ENCODE measurements around the gene PCMT1.
"Not testable (repeated sequence)": the region's sequence is repeated elsewhere in the genome, so short reads cannot be mapped to it uniquely, and the experiment has no call there.

The PCMT1 gene

DNA sequence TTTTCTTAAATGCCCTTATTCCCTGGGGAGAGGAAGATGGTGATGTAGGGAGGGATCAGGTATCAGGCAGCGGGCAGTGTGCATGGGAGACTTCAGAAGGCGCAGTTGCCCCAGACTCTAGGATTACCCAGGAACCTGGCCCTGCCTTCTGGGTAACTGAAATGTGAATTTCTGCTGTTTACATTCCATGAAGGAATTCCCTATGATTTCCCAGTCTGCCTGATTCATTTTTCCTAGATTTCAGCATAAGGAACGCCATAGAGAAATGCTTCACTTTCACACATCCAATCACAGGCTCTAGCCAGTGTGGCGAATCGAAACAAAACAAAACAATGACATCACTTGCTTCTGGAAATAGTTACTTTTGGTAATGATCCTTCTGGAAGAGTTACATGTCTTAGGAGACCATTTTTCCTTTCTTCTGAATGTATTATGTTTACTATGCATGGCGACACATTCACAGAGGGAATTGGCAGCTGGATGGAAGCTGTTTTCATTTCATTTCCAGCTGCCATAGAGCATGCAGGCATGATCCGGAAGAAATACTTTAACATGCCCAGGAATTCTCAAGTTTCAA, 81.3 kb downstream of the PCMT1 start:
- no peak overlapping the region for H3K27ac Mint-ChIP-seq
- H3K4me3 Mint-ChIP-seq = no peak overlapping the region
- H3K9me3 Mint-ChIP-seq = no peaks in the 10 kb centered on the region
- H3K27me3 Mint-ChIP-seq = no peaks in the 10 kb centered on the region
- H3K36me3 Mint-ChIP-seq = no peaks in the 10 kb centered on the region
- peaks cover 4% of the 10 kb centered on the region for H3K4me1 Mint-ChIP-seq

DNA sequence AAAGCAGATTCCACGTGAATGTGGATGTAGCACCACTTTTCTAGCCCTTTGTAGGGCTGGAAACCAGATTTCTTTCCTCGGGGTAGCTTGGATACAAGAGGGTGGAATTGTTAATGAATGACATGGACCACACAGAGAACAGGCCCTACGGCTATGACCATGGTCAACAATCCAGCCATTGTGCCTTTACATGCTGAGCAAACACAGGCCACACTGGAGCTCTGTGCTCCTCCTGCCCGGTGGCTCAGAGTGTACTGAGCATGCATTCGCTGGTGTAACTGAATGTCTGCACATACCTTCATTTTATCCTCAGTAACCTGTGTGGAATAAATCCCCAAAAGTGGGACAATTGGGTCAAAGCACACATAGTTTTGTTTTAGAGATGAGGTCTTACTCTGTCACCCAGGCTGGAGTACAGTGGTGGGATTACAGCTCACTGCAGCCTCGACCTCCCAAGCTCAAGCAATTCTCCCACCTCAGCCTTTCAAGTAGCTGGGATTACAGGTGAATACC, 81.8 kb downstream of the PCMT1 start:
- Mint-ChIP-seq H3K9me3 (no peaks in the 10 kb centered on the region), H3K27ac (no peak overlapping the region), H3K36me3 (no peaks in the 10 kb centered on the region), H3K4me3 (no peak overlapping the region), H3K4me1 (peaks cover 4% of the 10 kb centered on the region), H3K27me3 (no peaks in the 10 kb centered on the region)

DNA sequence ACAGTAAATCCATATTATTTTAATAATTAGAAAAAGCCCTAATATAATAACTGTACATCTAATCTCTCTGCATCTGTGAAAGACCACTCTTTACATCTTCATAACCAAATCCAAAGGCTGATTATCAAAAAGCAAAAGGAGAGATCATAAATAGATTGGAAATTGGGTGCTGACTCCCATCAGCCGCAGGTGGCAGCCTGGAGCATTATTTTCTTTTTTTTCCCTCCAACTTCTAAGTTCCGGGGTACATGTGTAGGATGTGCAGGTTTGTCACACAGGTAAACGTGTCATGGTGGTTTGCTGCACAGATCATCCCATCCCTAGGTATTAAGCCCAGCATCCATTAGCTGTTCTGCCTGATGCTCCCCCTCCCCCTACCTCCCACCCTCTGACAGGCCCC, 84.1 kb downstream of the PCMT1 start:
- H3K36me3 Mint-ChIP-seq = no peaks in the 10 kb centered on the region
- H3K4me1 Mint-ChIP-seq = peaks cover 4% of the 10 kb centered on the region
- no peak overlapping the region for H3K27ac Mint-ChIP-seq
- no peak overlapping the region for H3K4me3 Mint-ChIP-seq
- no peaks in the 10 kb centered on the region for H3K9me3 Mint-ChIP-seq
- H3K27me3 Mint-ChIP-seq = no peaks in the 10 kb centered on the region

DNA sequence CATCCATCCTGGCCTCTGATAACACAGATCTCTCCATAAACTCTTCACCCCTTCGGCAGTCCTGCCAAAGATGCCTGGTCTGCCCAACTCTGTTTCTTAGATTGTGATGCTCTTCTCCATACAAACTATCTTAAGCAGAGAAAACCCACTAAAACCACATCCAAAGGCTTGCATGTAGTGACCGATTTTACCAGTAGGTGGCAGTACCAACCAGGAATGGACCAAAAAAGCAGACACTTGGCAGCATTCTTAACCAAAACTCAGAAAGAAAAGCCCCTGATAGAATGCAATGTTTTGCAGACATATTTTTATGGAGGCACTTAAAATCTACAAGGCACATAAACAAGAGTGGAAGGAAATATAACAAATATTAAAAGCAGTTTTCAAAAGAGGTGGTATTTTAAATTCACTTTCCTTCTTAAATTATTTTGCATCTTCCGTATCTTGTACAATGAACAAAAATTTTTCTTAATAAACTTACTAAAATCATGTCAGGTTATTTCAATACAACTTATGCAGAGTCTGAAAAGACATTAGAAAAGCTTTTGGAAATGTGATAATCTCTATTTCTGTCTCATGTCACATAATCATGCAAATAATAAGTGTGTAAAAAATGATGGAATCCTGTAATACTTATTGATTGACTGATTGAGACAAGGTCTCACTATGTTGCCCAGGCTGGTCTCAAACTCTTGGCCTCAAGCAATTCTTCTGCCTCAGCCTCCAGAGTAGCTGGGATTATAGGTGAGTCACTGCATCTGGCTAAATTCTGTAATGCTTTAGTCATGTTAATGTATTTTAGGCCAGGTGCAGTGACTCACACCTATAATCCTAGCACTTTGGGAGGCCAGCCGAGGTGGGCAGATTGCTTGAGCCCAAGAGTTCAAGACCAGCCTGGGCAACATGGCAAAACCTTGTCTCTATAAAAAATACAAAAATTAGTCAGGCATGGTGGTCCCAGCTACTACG, 85.3 kb downstream of the PCMT1 start:
- Mint-ChIP-seq H3K4me1 (peaks cover 4% of the 10 kb centered on the region), H3K4me3 (no peak overlapping the region), H3K27me3 (no peaks in the 10 kb centered on the region), H3K36me3 (no peaks in the 10 kb centered on the region), H3K27ac (no peak overlapping the region), H3K9me3 (no peaks in the 10 kb centered on the region)

DNA sequence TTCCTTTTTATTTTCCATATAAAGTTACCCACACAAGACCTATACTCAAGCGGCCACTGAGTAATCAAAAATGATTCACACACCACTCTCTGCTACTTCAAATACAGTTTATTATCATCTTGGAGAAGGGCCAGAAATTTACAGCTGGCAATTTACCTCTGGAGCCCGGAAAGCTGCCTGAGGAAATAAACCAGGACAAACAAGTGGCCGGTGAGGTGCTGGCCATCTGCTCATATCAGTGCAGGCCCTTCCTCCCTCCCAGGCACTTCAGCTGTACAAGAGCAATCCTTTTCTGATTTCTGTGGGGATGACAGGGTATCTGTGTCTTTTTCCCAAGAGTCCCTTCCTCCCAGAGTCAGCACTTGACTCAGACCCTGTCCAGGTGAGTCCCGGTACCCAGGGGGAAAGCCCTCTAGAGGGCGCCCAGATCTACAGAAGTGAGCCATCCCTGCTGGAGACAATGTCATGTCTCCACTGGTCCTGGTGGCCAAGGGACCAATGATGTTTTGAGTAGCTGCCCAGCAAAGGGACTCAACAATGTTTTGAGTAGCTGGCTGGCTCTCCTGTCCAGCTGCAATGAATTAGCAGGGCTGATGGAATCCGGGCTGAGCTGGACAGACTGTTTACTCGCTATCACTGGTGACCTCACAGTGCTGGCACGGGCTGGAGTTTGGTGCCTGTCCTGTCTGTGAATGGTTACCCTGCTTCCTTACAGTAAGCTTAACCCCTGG, 91.0 kb downstream of the PCMT1 start:
- Mint-ChIP-seq H3K27ac (no peak overlapping the region), H3K27me3 (no peaks in the 10 kb centered on the region), H3K36me3 (no peaks in the 10 kb centered on the region), H3K9me3 (no peaks in the 10 kb centered on the region), H3K4me3 (no peak overlapping the region), H3K4me1 (no peaks in the 10 kb centered on the region)

DNA sequence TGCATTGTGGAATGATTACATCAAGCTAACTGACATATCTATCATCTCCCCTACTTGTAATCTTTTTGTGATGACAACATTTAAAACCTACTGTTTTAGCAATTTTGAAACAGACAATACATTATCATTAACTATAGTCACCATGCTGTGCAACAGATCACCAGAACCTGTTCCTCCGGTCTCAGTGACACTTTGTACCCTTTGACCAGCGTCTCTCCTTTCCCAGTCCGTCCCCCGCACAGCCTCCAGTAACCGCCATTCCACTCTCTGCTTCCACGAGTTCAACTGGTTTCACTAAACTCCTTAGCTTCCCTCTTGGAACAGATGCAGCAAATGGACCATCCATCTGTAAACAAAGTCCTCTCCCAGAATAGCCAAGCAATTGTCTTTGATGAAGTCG, 92.8 kb downstream of the PCMT1 start:
- no peaks in the 10 kb centered on the region for H3K27me3 Mint-ChIP-seq
- H3K27ac Mint-ChIP-seq = no peak overlapping the region
- no peaks in the 10 kb centered on the region for H3K4me1 Mint-ChIP-seq
- no peaks in the 10 kb centered on the region for H3K9me3 Mint-ChIP-seq
- no peaks in the 10 kb centered on the region for H3K36me3 Mint-ChIP-seq
- no peak overlapping the region for H3K4me3 Mint-ChIP-seq

DNA sequence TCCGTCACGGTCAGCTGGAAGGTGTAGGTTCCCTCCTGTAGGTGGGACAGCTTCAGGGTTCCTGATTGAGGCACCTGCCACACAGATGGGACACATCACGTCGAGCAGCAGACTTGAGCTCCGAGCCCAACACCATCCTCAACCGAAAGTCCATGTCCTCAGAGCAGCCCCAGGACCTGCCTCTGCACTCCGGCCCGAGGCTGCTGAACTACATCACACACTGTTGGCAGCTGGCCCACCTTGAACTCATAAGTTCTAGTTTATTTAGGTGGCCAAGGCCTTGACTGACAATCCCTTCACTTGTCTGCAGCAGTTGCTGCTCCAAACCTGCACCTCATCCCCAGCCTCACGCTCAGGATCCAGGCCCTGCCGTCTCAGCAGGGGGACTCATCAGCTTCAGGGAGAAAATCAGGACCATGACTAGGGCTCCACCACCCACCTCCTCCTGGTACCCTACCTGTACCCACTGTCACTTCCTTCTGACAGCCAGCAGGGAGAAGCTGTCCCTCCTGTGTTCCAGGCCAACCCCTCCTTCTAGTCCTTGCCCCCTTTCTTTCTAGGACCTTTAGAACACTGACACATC, 93.6 kb downstream of the PCMT1 start:
- H3K36me3 Mint-ChIP-seq = no peaks in the 10 kb centered on the region
- no peak overlapping the region for H3K4me3 Mint-ChIP-seq
- H3K9me3 Mint-ChIP-seq = no peaks in the 10 kb centered on the region
- no peaks in the 10 kb centered on the region for H3K27me3 Mint-ChIP-seq
- no peaks in the 10 kb centered on the region for H3K4me1 Mint-ChIP-seq
- H3K27ac Mint-ChIP-seq = no peak overlapping the region

DNA sequence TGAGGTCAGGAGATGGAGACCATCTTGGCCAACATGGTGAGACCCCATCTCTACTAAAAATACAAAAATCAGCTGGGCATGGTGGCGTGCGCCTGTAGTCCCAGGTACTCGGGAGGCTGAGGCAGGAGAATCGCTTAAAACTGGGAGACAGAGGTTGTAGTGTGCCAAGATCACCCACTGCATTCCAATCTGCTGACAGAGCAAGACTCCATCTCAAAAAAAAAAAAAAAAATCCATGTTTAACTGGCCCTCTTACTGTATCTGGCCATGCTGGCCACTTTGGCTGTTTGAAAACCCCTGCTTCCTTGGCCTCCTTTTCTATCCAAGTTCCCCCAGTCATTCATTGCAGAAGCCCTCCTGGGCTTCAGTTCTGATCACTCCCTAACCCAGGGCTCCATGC, 94.5 kb downstream of the PCMT1 start:
- H3K4me1 Mint-ChIP-seq, H3K4me3 Mint-ChIP-seq, H3K27me3 Mint-ChIP-seq, H3K9me3 Mint-ChIP-seq, H3K27ac Mint-ChIP-seq, H3K36me3 Mint-ChIP-seq: not testable (repeated sequence)

DNA sequence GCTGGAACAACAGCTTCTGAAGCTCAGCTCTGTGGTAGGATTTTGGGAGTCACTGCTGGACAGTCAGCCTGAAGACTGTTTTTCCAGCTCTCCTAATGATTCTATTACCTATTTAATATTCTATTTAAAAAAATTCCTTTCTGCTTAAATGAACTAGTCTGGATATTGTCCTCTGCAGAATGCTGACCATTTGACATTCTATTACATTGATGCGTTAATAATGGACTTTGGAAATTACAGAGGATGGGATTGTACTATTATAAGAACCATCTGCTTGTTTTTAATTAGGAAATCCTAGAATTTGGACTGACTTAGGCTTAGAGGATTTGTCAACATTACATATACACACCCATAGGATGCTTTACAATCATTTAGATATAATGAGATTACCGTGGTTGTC, 94.9 kb downstream of the PCMT1 start:
- H3K36me3 Mint-ChIP-seq = no peaks in the 10 kb centered on the region
- H3K27ac Mint-ChIP-seq = no peak overlapping the region
- H3K4me1 Mint-ChIP-seq = no peaks in the 10 kb centered on the region
- no peaks in the 10 kb centered on the region for H3K9me3 Mint-ChIP-seq
- no peak overlapping the region for H3K4me3 Mint-ChIP-seq
- H3K27me3 Mint-ChIP-seq = no peaks in the 10 kb centered on the region

DNA sequence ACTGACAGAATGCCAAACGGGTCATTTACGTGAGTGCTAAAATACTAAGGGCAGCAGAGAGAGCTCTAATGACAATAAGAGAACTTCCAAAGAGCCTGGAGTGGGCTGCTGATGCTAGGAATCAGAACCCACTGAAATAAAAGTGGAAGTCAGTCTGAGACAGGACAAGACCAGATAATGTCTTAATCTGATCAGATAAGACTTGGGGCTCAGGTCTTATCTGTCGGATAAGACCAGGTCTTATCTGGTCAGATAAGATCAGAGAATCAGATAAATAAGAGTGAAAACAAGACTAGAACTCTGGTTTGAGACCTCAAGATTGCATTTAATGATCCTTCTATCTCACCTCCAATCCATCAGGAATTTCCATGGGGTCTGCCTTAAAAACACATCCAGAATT, 96.0 kb downstream of the PCMT1 start:
- no peaks in the 10 kb centered on the region for H3K36me3 Mint-ChIP-seq
- H3K27me3 Mint-ChIP-seq = no peaks in the 10 kb centered on the region
- H3K27ac Mint-ChIP-seq = no peak overlapping the region
- no peaks in the 10 kb centered on the region for H3K9me3 Mint-ChIP-seq
- no peaks in the 10 kb centered on the region for H3K4me1 Mint-ChIP-seq
- no peak overlapping the region for H3K4me3 Mint-ChIP-seq

DNA sequence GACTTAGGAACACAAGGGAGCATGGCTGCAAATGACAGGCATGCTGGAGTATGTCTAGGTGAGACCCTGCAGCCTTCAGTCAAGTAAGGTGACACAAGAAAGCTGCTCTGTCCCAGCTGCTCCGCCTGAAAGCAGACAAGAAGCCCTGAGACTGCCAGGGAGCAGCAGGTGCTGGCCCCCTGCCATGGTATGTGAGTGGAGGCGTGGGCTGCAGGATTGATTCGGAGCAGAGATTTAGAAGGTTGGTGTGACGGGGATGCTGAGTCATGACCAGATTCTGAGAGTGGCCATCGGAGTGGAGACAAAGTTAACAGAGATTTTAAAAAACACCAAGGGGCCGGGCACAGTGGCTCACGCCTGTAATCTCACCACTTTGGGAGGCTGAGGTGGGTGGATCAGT, 96.8 kb downstream of the PCMT1 start:
- no peaks in the 10 kb centered on the region for H3K36me3 Mint-ChIP-seq
- no peak overlapping the region for H3K27ac Mint-ChIP-seq
- no peak overlapping the region for H3K4me3 Mint-ChIP-seq
- H3K4me1 Mint-ChIP-seq = no peaks in the 10 kb centered on the region
- no peaks in the 10 kb centered on the region for H3K9me3 Mint-ChIP-seq
- no peaks in the 10 kb centered on the region for H3K27me3 Mint-ChIP-seq

DNA sequence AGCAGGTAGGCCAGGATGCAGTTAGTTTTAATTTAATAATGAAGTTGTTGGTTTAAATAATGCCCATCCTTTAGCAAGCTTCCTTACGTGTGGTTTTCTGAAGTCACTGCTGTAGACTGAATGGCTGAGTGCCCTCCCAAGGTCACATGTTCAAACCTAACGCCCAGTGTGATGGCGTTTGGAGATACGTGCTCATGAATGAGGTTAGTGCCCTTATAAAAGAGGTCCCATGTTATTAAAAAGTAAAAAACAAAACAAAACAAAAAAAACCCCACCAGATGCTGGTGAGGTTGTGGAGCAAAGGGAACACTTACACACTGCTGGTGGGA, 98.4 kb downstream of the PCMT1 start:
- H3K36me3 Mint-ChIP-seq = no peaks in the 10 kb centered on the region
- H3K27me3 Mint-ChIP-seq = no peaks in the 10 kb centered on the region
- no peaks in the 10 kb centered on the region for H3K9me3 Mint-ChIP-seq
- H3K27ac Mint-ChIP-seq = no peak overlapping the region
- no peak overlapping the region for H3K4me3 Mint-ChIP-seq
- H3K4me1 Mint-ChIP-seq = peaks cover 7% of the 10 kb centered on the region

DNA sequence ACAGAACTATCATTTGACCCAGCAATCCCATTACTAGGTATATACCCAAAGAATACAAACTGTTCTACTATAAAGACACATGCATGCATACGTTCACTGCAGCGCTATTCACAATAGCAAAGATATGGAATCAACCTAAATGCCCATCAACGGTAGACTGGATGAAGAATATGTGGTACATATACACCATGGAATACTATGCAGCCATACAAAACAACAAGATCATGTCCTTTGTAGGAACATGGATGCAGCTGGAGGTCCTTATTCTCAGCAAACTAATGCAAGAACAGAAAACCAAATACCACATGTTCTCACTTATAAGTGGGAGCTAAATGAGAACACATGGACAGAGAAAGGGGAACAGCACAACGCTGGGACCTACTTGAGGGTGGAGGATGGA, 98.8 kb downstream of the PCMT1 start:
- not testable (repeated sequence) for H3K27me3 Mint-ChIP-seq, H3K27ac Mint-ChIP-seq, H3K4me1 Mint-ChIP-seq, H3K9me3 Mint-ChIP-seq, H3K36me3 Mint-ChIP-seq, H3K4me3 Mint-ChIP-seq

DNA sequence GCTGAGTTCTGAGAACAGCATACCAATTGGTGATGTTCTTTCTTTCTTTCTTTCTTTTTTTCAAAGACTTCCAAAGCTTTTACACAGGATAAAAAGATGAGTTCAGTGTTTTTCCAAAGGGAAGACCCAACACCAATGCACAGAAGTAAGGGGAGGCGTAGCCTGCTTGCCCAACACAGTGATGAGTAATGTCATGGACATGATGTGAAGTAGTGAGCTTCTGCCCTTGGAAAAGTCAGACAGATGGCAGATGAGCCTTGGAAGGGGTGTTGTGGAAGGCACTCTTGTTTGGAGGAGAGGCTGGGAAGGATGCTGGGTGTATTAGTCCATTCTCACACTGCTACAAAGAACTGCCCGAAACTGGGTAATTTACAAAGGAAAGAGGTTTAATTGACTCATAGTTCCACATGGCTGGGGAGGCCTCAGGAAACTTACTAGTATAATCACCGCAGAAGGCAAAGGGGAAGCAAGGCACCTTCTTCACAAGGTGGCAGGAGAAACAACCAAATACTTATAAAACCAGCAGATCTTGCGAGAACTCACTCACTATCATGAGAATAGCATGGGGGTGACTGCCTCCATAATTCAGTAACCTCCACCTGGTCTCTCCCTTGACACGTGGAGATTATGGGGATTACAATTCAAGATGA, 102.0 kb downstream of the PCMT1 start:
- no peak overlapping the region for H3K4me3 Mint-ChIP-seq
- no peaks in the 10 kb centered on the region for H3K36me3 Mint-ChIP-seq
- H3K27ac Mint-ChIP-seq = no peak overlapping the region
- H3K4me1 Mint-ChIP-seq = peaks cover 7% of the 10 kb centered on the region
- peaks cover 2% of the 10 kb centered on the region for H3K27me3 Mint-ChIP-seq
- no peaks in the 10 kb centered on the region for H3K9me3 Mint-ChIP-seq

DNA sequence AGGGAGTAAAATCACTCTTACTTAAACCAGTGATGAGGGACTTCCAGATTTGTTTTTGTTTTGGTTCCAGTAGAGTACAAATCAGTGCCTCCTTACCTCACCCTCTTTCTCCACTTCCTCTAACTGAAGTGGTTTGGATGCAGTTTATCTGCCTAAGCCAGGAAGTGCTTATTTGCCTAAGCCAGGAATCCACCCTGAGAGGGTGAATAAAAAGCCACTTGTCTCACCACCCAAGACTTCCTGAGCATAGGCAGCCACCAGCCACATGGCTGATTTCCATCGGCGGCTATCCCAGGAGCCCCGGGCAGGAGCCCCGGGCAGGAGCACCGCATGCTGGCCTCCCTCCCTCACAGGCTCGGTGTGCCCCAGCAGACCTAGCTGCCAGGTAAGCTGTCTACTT, 102.6 kb downstream of the PCMT1 start:
- no peaks in the 10 kb centered on the region for H3K9me3 Mint-ChIP-seq
- no peak overlapping the region for H3K4me3 Mint-ChIP-seq
- peaks cover 2% of the 10 kb centered on the region for H3K27me3 Mint-ChIP-seq
- H3K4me1 Mint-ChIP-seq = peaks cover 7% of the 10 kb centered on the region
- no peaks in the 10 kb centered on the region for H3K36me3 Mint-ChIP-seq
- H3K27ac Mint-ChIP-seq = no peak overlapping the region

Data from activated naive CD4-positive, alpha-beta T cell treated with anti-CD3 and anti-CD28 coated beads, Interleukin-2, amount 50 U/mL, for 24 hours (primary cell).